HEK293 (cell line): Measurements from ENCODE around the gene OR2A2.

Source experiments
- BCL11B ChIP-seq: fragments of 450-650 bp; formaldehyde crosslinking; IDR thresholded peaks from 2 replicates; pipeline ENCODE4 v1.5.1; 2016; ENCODE audit warnings: low read depth, missing biosample characterization, missing genetic modification characterization
- CTCF ChIP-seq: fragments of 450-650 bp; formaldehyde crosslinking; IDR thresholded peaks from 2 replicates; pipeline ENCODE4 v1.5.1; 2016; ENCODE audit warnings: missing biosample characterization, missing genetic modification characterization
- HOXD13 ChIP-seq: sonication (generic); formaldehyde crosslinking; IDR thresholded peaks from 2 replicates; pipeline ENCODE4 v1.8.0; 2022; ENCODE audit warnings: missing genetic modification reagents, borderline replicate concordance
- ZBTB17 ChIP-seq: fragments of 450-650 bp; formaldehyde crosslinking; IDR thresholded peaks from 2 replicates; pipeline ENCODE4 v1.5.1; 2016; ENCODE audit warnings: missing biosample characterization, missing genetic modification characterization
- ZBTB8A ChIP-seq: fragments of 450-650 bp; formaldehyde crosslinking; IDR thresholded peaks from 2 replicates; pipeline ENCODE4 v1.5.1; 2016; ENCODE audit warnings: missing biosample characterization, missing genetic modification characterization
- TF ChIP-seq, protein P1 (sequence below): fragments of 450-650 bp; formaldehyde crosslinking; IDR thresholded peaks from 2 replicates; pipeline ENCODE4 v1.5.1; 2016; ENCODE audit warnings: missing biosample characterization, missing genetic modification characterization, low read depth

- TF ChIP-seq, protein P1, sequence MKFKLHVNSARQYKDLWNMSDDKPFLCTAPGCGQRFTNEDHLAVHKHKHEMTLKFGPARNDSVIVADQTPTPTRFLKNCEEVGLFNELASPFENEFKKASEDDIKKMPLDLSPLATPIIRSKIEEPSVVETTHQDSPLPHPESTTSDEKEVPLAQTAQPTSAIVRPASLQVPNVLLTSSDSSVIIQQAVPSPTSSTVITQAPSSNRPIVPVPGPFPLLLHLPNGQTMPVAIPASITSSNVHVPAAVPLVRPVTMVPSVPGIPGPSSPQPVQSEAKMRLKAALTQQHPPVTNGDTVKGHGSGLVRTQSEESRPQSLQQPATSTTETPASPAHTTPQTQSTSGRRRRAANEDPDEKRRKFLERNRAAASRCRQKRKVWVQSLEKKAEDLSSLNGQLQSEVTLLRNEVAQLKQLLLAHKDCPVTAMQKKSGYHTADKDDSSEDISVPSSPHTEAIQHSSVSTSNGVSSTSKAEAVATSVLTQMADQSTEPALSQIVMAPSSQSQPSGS (tag by site-specific recombination) = no peak
- no peak for TF ChIP-seq CTCF (tag by site-specific recombination)
- no peak for TF ChIP-seq ZBTB17
- no peak for TF ChIP-seq BCL11B (tag by site-specific recombination)
- TF ChIP-seq ZBTB8A (tag by site-specific recombination) = no peak
- no peak for TF ChIP-seq HOXD13 (CRISPR knock-in tag)
Observed at GRCh38 chr7:144134116-144134515, 24.7 kb downstream of the OR2A2 start.
